Measurements from ENCODE around the gene TMEM43.

The TMEM43 gene

GRCh38 chr3:14143271-14144225, 18.7 kb downstream of the TMEM43 start:
- H3K4me3 ChIP-seq (ENCODE audit: low read depth, low read length): peak overlapping the region; percentile 21
- DNase-seq (ENCODE audit: low read depth): peak; percentile 48
- TF ChIP-seq POLR2A (IDR thresholded peaks at IDR 0.05; ENCODE audit: extremely low read depth, insufficient read length) (no peak), CTCF (IDR thresholded peaks at IDR 0.05; ENCODE audit: low read depth, low read length) (no peak), MAX (IDR thresholded peaks at IDR 0.05; ENCODE audit: low read depth, low read length) (0 out of 2 replicates have a peak, but pooled peaks have one; percentile 10), MYC (IDR thresholded peaks at IDR 0.05; ENCODE audit: low read depth, low read length) (0 out of 2 replicates have a peak, but pooled peaks have one; percentile 9)

GRCh38 chr3:14144423-14145075, 19.7 kb downstream of the TMEM43 start:
- TF ChIP-seq MAX (IDR thresholded peaks at IDR 0.05; ENCODE audit: low read depth, low read length): no peak
- no peak for TF ChIP-seq CTCF (IDR thresholded peaks at IDR 0.05; ENCODE audit: low read depth, low read length)
- no peak for TF ChIP-seq POLR2A (IDR thresholded peaks at IDR 0.05; ENCODE audit: extremely low read depth, insufficient read length)
- TF ChIP-seq MYC (IDR thresholded peaks at IDR 0.05; ENCODE audit: low read depth, low read length): no peak
- DNase-seq (ENCODE audit: low read depth): peak; percentile 95
- peak overlapping the region; percentile 56 for H3K4me3 ChIP-seq (ENCODE audit: low read depth, low read length)

- DNase-seq (ENCODE audit: low read depth): no peak
- H3K4me3 ChIP-seq (ENCODE audit: low read depth, low read length): peak overlapping the region; percentile 56
- TF ChIP-seq MAX (IDR thresholded peaks at IDR 0.05; ENCODE audit: low read depth, low read length) (no peak), POLR2A (IDR thresholded peaks at IDR 0.05; ENCODE audit: extremely low read depth, insufficient read length) (no peak), CTCF (IDR thresholded peaks at IDR 0.05; ENCODE audit: low read depth, low read length) (no peak), MYC (IDR thresholded peaks at IDR 0.05; ENCODE audit: low read depth, low read length) (no peak)
Measured at GRCh38 chr3:14145236-14145635, 20.4 kb downstream of the TMEM43 start.

- no peak for TF ChIP-seq MYC (IDR thresholded peaks at IDR 0.05; ENCODE audit: low read depth, low read length)
- no peak for TF ChIP-seq POLR2A (IDR thresholded peaks at IDR 0.05; ENCODE audit: extremely low read depth, insufficient read length)
- no peak for TF ChIP-seq CTCF (IDR thresholded peaks at IDR 0.05; ENCODE audit: low read depth, low read length)
- no peak for TF ChIP-seq MAX (IDR thresholded peaks at IDR 0.05; ENCODE audit: low read depth, low read length)
- no peak overlapping the region for H3K4me3 ChIP-seq (ENCODE audit: low read depth, low read length)
- DNase-seq (ENCODE audit: low read depth): no peak
Measured at GRCh38 chr3:14145670-14146380, 21.0 kb downstream of the TMEM43 start.

GRCh38 chr3:14146381-14147065, 21.7 kb downstream of the TMEM43 start:
- no peak for DNase-seq (ENCODE audit: low read depth)
- no peak overlapping the region for H3K4me3 ChIP-seq (ENCODE audit: low read depth, low read length)
- TF ChIP-seq MYC (IDR thresholded peaks at IDR 0.05; ENCODE audit: low read depth, low read length): no peak
- no peak for TF ChIP-seq MAX (IDR thresholded peaks at IDR 0.05; ENCODE audit: low read depth, low read length)
- TF ChIP-seq CTCF (IDR thresholded peaks at IDR 0.05; ENCODE audit: low read depth, low read length): no peak

Measured in NB4 (cell line).